NCI-H526 treated with DMSO at 0.1 percent for 48 hours (cell line): ENCODE data around the gene NFASC.
A peak's percentile ranks its signal among the peaks of the same experiment; 100 is the strongest.

Experiments
- DNase-seq: peaks from one replicate; lab custom pipeline; 2025; lab: John Stamatoyannopoulos, UW

NFASC gene

DNA sequence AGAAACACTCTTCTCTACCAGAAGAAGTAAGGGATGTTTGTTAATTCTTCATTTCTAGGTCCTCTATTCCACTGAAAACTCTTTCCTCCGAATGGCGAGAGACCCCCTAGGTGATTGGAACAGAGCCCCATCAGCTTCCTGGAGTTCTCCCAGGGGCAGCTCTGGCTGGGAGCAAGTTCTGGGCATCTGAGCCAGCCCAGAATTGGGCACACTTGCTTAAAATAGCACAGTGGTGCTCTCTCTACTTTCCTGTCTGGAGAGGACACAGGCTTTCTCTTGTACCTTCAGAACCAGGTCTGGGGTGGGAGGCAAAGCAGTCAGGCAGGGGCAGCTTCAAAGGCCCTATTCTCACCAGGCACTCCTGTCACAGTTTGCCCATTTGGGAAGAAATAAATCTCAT lies 89.2 kb downstream of the NFASC start:
- DNase-seq, result no peak

DNA sequence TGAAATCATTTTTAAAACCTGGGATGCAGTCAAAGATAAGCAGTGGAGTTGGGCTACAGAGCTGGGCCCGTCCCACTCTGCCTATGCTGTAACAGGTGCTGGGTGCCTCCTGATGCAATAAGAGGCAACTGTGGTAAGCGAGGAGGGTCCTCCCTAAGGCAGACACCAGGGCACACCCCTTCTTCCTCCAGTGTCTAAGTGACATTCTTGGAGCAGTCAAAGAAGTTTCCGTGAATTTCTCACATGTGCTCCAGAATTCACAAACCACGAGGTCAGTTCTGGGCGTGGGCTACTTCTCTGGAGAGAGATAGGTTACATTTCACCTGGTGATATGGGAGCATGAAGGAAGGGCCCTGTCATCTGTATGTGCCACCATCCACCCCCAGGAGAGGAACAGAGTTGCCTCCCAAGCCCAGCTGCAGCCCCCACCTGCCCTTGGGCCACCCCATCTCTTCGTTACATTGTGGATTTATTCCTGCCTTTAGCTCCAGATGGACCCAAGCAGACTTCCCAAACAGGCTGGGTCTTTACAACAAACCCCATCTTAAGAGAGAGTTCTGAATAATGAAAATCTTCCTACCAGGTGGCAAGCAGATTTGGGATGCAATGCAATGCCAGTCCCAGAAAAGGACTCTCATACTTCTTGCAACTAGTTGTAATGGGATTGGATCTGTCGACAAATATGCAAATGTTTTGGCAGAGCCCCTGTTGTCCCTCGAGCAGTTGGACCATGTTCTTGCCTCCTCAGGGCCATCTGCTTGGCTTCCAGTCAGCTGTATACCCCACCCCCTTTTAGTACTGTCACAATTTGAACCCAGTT lies 89.9 kb downstream of the NFASC start:
- DNase-seq, result no peak

DNA sequence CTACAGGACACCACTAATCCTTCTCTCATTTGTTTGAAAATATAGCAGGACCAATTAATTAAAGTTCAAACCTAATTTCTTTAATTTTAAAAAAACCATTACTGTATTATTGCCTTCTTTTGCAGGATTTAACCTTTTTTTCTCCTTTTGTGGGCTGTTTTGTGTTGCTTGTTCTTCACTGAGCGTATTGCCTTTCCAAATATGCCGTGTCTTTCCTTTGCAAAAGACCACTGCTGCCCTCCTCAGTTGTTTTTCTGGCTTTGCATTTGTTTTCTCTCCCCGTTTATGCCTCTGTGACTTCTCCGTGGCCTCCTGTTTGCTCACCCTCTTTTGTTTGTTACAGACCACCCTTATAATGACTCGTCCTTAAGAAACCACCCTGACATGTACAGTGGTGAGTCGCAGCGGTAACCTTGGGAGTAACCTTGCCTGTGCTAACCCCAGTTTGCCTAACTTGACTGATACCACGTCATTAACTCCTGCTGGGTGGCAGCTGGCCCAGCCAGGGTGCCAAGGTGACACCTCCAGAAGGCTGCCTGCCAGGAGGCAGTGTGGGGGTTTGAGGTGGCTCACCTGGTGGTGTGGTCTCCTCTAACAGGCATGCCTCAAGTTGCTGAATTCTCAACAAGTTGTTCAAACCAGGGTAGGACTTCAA lies 91.2 kb downstream of the NFASC start:
- no peak for DNase-seq

DNA sequence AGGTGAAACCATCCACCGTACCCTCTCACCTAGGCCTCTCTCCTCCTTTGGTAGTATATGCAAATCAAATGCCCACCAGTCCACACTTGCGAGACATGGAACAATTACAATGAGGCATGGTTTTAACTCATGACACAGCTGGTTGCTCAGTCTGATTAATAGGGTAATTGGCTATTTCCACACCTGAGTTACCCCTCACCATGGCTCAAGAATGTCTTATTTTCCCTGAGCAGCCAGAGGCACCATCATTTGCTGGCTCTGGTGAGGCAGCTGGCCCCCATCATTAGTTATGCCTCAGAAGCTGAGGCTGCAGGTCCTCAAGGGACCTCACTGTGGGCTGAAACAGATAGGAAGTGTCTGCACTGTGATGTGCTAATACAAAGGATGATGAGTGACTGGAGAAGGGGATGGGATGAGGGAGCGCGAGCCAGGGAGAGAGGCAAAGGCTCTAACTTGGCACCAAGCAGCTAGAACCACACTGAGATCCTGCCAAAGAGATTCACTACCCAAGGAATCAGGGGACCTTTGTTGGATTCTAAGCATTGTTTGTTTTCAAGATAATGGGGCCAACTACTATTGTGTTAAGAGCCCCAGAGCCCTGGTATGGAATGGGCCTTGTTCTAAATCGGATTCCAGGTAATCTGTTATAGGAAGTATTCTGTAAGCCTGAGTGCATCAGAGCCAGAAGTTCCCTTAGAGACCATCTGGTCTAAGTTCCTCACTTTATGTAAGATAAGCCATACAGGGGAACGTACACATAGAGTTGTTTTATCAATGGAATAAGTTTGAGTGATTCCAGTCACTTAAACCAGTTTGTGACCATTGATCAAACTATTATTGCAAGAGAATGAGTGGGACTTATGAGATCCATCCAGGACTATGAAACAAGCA lies 92.3 kb downstream of the NFASC start:
- peak; percentile 53 for DNase-seq

DNA sequence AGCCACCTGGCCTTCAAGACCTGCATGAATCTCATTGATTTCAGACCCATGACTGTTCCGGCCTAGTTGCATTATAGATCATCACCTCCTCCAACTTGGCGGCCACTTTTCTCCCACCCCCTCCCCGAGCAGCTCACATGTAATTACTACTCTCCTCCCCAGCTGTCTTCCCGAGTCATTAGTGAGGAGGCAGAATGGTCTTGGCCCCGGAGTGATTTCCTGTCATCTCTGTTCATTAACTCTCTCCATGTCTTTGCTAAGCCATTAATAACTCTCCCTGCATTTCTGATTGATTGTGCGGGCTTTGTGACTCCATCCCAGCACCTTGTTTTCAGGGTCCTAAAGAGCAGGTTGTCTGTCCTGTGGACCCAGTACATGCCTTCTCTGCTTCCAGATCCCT lies 96.8 kb downstream of the NFASC start:
- DNase-seq, result no peak

DNA sequence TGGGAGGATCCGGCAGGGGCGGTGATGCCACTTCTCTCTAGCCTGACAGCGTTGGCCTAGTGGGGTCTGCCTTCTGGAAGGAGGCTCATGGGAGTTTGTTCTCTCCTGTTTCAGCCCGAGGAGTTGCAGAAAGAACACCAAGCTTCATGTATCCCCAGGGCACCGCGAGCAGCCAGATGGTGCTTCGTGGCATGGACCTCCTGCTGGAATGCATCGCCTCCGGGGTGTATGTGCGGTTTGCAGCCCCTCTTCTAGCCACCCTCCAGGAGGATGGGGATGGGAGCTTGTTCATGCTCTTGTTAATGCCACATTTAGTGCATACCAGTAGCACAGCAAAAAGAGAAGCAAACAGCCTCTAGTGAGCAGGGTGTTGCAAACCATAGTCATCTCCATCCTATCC lies 97.5 kb downstream of the NFASC start:
- no peak for DNase-seq

DNA sequence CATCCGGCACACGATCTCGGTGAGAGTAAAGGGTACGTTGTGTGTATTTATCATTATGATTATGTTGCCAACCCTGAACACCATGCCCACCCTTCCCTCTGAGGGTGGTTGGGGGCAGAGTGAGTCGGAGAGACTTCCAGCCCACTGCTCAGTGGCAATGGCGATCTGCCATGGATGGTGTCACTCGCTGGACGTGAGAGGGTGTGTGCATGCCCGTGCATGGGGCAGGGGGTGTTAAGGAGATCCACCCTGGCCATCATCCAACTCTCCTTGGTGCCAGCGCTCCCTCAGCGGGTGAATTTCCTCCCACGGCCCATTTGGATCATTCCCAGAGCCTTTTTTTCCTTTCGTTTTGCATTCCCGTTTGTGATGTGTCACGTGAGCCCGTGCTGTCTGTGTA lies 98.3 kb downstream of the NFASC start:
- DNase-seq, result no peak

DNA sequence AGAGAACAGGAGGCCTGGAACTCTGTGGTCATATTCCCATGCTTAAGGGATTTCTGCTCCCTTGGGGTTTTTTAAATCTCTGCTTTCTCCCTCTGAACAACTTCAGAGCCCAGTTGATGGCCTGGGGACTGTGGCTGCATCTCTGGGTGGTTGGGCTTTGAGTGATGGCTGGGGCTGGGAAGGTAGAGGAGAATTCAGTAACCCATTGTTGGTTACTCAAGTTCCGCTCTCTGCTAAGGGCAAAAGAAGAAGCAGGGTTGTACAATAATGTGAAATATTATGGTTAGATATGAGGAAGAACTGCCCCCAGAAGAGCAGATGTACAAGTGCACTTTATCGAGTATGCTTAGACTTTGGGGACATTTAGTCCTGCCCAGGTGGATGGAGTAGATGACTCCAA lies 100.3 kb downstream of the NFASC start:
- DNase-seq, result no peak

DNA sequence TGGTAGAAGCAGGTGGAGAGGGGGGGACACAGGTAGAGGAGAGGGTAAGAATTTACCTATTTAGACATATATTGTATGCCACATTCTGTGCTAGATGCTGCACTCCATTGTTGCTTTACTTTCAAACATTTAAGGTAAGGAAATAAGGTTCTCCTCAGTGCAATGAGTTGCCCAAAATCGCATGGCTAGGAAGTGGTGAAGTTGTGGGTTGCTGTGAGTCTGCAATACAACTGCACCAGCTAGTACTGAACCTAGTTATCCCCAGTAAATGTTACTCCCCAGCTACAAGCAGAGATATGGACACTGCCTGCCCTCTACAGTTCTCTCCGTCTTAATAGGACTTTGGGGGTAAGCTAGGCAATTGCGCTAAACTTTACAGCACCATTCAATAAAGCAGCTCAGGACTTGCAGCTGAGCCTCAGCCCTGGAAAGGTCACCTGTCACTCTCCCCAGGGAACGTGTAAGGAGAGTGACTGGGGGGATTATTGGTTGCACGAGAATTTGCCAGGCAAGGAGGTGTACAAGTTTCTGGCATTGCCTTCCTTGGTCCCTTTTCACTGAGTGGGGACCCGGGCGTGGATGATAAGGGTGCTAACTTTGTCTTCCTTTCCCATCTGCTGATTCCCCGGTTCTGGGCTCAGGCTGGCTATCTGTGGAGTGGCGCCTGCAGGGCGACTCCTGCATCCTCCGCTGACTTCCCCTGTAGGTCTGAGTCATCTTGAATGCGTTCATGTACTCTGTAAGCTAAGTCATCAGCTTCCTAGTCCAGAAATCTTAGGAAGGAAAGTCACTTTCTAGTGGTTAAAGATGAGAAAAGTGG lies 101.1 kb downstream of the NFASC start:
- no peak for DNase-seq

DNA sequence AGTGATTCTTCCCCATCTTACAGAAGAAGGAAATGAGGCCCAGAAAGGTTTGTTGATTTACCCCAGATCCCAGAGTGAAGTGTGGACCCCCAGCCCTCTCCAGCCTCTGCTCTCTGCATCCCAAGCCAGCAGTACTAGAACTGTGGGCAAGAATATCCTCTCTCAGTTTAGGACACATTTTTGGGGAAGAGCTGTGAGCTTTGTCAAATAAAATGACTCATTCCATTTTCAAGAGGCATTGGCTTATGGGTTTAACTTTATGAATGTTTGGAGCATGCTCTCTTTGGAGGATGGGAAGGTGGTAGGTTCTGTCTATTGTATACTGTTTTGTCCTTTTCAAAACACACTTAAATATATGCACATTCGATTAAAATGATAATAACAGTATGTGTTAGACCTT lies 101.8 kb downstream of the NFASC start:
- no peak for DNase-seq

DNA sequence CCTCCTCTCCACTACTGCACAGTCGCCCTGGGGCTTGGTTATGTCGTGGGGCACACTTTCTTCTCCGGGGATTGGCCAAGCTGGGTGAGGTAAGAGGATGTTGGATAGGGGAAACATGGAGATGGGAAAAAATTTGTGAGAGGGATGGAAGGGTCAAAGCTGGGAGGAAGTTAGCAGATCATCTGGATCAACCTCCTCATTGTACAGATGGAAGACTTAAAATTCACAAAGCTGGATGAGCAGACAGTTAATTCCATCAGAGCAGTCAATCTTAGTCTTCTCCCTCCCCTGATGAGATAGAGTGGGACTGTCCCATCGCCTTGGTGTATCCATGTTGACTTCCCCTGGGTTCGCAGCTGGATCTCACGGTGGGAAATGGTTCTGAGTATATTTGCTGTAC lies 102.8 kb downstream of the NFASC start:
- DNase-seq, result no peak

DNA sequence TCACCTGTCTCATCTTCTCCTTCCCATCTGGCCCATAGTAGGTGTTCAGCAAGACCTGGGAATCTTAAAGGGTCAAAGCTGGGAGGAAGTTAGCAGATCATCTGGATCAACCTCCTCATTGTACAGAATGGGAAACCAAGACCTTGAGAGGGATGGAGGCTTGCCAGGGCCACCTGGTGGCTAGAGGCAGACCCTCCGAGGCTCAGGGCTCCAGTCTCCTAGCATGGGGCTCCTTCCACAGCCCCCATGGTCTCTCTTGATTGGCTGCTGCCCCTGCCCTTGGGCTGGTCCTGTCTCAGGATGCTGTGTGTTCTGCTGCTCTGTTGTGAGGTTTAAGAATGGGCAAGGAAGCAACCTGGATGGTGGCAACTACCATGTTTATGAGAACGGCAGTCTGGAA lies 103.7 kb downstream of the NFASC start:
- DNase-seq, result no peak

DNA sequence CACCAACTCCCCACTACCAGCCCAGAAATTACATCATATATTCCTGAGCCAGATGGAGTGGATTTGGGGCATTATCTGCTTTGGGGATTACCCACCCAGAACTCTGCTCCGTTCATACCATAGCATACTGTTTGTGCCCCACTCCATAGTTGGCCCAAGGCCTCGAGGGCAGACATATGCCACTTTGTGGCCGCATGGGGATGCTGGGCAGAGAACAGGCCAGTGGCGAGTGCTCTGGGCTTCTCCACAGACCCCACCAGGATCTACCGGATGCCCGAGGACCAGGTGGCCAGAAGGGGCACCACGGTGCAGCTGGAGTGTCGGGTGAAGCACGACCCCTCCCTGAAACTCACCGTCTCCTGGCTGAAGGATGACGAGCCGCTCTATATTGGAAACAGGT lies 104.4 kb downstream of the NFASC start:
- DNase-seq, result no peak

DNA sequence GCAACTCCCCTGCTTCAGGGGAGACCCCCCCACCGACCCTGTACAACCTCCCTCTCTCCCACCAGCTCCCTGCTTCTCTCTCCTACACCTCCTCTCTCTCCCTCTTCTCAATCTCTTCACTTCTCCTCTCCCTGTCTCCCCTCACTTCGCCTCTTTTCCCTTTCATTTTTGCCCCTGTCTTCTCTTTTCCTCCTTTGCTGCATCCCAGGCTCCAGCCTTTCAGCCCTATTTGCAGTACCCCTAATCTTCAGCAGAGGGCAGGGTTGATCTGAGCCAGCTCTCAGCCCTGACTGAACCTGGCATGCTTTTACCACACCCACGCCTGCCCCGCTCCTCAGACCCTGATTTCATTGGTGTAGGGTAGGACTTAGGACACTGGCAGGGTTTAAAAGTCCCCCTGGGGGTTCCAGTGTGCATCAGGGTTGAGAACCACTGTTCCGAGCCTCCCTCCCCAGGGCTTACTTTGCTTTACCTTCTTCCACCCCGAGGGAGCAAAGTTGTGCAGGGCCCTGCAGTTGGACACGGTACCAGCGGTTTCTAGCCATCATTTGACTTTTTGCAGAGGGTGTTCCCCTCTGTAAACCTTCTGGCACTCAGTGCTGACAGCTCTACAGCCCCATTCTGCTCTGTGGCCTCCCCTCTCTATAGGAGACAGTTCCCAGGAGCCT lies 105.0 kb downstream of the NFASC start:
- peak; percentile 1 for DNase-seq

DNA sequence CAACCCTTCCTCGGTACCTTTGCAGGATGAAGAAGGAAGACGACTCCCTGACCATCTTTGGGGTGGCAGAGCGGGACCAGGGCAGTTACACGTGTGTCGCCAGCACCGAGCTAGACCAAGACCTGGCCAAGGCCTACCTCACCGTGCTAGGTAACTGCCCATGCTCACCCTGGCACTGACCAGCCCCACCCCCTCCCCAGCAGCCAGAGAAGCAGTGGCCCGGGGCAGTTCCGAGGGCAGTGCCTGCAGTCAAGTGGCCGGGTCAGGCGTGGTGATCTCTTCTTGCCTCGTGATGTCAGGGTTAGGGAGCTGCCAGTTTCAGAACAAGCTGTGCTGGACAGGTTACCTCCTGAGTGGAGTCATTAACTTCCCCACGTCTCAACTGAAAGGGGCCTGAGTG lies 106.0 kb downstream of the NFASC start:
- DNase-seq, result no peak

DNA sequence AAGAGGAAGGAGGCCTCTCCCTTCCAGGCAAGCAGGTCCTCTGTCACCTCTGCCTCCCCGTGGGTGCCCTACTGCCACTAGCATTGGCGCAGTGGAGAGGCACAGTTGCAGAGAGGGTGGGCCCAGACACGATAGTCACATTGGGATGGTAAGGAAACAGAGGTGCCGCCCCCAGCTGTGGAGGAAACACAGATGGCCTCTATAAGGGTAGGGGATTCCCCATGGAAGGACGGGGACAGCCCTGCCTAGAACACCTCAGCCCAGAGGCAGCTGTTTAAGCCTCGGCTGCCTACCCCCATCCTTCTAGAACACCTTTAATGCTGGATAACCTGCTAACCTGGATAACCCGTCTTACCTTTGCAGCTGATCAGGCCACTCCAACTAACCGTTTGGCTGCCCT lies 106.7 kb downstream of the NFASC start:
- DNase-seq, result no peak

DNA sequence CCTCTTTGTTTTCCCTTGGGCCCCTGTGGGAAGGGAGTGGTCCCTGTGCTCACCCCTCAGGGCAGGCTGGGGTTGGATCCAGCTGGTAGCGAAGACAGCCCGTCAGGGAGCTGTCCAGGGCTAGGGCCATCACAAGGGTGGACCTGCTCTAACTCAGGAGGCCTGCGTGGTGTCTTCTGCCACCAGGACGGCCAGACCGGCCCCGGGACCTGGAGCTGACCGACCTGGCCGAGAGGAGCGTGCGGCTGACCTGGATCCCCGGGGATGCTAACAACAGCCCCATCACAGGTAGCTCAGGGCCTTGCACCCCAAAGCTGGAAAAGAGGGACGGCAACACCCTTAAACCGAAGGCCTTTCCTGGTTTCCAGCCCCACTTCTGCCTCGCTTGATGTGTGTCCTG lies 108.1 kb downstream of the NFASC start:
- DNase-seq, result no peak

DNA sequence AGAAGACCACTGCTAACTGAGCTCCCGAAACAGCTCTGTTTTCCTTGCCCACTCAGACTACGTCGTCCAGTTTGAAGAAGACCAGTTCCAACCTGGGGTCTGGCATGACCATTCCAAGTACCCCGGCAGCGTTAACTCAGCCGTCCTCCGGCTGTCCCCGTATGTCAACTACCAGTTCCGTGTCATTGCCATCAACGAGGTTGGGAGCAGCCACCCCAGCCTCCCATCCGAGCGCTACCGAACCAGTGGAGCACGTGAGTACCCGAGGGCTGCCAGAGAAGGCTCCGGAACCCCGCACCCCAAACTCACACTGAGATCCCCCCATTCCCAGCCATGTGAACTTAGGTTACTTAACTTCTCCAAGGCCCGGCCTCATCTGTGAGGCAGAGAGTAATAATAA lies 108.6 kb downstream of the NFASC start:
- DNase-seq, result no peak

DNA sequence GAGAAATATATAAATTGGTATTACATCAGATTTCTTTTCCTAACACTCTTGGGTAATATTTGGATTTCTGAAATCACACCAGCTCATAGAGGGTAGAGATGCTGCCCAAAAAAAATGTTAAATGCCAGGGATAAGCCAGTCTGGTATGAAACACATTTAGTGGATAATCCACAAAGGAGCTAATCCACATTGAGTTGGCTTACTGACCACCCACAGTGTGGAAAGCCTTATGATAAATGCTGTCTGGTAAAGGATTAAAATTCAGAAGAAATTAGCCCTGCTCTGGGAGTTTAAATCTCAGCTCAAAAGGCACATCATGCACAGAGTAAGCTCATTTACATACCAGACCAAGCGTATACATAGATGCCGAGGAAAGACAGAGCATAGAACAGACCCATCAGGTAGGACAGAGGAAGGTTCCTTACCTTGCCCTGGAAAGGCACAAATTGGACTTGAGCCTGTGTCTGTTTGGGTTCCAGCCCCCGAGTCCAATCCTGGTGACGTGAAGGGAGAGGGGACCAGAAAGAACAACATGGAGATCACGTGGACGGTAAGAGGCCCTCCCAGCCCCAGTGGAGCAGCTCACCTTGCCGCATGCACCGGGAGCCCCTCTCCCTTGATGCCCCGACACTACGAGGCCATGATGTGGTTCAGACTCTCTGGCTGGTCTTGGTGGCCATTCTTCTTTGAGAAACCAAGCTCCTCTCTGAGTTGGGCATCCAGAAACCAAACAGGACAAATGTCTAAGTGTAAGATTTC lies 109.4 kb downstream of the NFASC start:
- DNase-seq, result no peak

DNA sequence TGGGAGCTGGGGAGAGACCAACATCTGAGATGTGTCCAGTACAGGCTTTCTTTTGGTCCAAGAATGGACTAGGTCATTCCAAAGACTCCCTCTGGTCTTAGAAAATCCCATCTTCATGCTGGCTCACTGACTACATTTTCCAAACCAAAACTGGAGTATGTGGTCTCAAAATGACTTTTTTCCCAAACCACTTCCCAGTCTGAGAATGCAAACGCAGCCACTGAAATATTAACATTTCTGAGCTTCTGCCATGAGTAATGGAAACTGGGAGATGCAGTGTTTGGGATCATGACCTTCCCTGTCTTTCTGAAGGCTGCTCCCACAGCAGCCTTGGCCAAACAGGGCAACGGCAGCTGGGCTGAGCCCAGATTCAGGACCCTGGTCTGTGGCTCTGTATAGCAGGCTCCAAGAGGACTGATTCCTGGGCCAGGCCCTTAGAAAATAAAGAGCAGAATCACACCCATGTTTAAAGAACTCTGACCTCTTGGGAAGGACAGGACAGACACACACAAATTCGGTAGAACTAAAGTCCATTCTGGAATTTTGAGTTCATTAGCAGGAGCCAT lies 110.3 kb downstream of the NFASC start:
- no peak for DNase-seq
